ENCODE data around the gene TLL2.

DNA sequence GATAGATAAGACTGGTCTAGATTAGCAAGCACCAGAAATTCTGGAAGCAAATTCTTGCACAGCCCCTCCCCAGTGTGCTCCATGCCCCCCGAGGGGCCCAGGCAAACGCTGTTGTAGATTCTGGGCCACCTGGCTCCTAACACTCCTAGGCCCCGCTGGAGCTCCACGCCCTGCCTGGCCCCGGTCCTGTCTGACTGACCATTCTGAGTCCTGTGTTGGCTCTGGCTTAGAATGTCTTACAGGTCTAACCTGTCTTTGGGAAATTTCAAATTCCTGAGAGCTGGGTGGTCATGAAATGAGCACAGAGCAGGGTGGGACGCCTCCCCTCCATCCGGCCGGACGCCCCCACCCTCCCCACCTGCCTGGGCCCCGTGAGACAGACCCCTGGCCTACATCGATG, 142.4 kb downstream of the TLL2 start:
- TF ChIP-seq, protein P1, sequence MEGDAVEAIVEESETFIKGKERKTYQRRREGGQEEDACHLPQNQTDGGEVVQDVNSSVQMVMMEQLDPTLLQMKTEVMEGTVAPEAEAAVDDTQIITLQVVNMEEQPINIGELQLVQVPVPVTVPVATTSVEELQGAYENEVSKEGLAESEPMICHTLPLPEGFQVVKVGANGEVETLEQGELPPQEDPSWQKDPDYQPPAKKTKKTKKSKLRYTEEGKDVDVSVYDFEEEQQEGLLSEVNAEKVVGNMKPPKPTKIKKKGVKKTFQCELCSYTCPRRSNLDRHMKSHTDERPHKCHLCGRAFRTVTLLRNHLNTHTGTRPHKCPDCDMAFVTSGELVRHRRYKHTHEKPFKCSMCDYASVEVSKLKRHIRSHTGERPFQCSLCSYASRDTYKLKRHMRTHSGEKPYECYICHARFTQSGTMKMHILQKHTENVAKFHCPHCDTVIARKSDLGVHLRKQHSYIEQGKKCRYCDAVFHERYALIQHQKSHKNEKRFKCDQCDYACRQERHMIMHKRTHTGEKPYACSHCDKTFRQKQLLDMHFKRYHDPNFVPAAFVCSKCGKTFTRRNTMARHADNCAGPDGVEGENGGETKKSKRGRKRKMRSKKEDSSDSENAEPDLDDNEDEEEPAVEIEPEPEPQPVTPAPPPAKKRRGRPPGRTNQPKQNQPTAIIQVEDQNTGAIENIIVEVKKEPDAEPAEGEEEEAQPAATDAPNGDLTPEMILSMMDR (conservative IDR thresholded peaks at IDR 0.05; ENCODE audit: low read length): no peak
- TF ChIP-seq EZH2phosphoT487 (IDR thresholded peaks at IDR 0.05; ENCODE audit: borderline replicate concordance): no peak

All from Loucy (cell line).